Stimulated activated CD8-positive, alpha-beta memory T cell treated with anti-CD3 and anti-CD28 coated beads, Interleukin-15, amount 100 ng/mL, for 4 hours (primary cell): ENCODE measurements around the gene ATP1B2.
"Not testable (repeated sequence)": the region's sequence is repeated elsewhere in the genome, so short reads cannot be mapped to it uniquely, and the experiment has no call there.

Source experiments
- DNase-seq, 2 donors: peaks; one replicate each; pipeline ENCODE4 v3.0.0-alpha.2; 2020; ENCODE audit warnings: low read depth in 2 of 2

The ATP1B2 gene, protein sequence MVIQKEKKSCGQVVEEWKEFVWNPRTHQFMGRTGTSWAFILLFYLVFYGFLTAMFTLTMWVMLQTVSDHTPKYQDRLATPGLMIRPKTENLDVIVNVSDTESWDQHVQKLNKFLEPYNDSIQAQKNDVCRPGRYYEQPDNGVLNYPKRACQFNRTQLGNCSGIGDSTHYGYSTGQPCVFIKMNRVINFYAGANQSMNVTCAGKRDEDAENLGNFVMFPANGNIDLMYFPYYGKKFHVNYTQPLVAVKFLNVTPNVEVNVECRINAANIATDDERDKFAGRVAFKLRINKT

DNA sequence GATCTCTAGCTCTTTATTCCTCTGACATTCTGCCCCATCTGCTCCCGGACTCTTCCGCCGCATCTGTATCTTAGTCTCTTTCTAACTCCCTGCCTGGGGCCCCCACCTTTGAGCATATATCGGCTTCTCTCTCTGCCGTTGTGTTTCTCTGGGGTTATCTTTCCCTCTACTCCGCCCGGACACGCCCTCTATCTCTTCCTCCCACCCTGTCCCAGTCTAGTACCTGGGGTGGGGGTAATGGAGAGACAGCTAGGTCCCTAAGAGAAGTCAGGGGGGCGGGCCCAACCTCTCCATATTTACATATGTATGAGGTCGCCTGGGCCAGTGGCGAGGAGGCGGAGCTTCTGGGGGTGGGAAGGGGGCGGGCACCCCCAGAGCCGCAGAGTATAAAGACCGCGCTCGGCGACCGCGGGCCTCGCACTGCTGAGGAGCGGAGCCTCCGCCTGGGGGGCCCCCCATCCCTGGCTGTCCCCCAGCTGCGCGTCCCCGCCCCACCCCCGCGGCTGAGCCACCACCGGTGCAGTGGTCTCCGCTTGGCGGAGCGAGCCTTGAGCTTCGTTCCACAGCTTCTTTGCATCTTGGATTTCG is at the start of gene ATP1B2:
ATP1B2 (plus strand) TSS at position 418 of the 588 bp plus-strand sequence. CDS start 593 bp downstream, outside the sequence.
- DNase-seq, result peak; percentile 53 to 57

DNA sequence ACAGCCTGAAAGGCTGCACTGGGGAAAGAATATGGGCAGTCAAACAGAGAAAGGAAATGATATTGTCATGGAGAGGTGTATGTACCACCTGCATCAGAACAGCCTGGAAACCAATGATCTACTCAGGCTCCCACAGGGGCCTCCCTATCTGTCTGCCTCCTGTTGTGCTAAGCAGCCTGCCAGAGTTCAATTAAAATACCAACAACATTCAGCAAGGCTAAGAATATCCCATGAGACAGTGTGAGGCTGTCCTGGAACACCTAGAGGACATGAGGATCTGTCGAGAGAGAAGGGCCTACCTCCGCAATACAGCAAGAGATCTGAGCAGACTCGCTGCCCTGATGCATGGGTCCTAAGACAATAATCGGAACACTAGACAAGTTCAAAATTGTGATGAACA is 44.4 kb upstream of the ATP1B2 start:
- DNase-seq, result no peak

DNA sequence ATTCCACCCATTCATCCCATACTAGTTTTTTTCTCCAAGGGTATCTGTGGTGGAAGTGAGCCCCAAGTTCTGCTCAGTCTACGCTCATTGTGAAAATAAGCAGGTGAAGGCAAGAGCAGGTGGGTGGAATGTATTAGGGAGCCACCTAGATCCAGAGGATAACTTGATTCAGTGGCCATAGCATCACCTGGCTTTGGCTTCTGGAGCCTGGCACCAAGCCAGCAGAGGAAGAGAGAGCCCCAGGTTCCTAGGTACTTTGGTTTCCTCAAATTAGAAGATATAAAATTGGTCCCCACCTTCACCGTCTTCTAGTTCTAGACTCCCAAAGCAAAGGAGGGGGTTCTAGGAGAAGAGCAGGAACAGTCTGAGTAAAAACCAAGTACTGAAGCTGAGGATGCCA is 40.1 kb upstream of the ATP1B2 start:
- no peak for DNase-seq

DNA sequence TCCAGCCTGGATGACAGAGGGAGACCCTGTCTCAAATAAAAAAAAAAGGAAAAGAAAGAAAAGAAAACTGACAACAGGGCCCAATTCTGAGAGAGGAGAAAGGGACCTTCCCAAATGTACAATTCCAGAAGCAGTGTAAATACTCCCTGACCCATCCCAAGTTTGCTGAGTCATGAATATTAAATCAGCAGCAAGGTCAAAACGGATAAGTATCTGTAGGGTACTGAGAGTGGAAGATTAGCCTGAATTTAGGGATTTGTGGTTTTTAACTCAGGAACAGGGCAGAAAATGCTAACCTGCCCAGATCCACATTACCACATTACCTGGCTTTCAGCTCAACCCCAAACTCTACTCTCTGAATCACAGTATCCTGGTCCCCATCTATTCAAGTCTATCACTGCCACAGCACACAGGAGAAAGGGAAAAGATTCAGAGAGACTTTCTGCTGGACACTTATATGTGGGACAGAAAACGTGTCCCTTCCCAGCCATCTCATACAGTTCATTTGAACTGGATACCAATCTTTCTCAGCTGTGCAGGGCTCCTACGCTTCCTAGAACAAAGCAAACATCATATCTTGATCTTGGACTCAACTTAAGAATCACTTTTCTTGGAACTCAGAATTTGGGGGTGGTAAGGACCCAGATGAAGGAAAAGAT is 39.0 kb upstream of the ATP1B2 start:
- no peak for DNase-seq

DNA sequence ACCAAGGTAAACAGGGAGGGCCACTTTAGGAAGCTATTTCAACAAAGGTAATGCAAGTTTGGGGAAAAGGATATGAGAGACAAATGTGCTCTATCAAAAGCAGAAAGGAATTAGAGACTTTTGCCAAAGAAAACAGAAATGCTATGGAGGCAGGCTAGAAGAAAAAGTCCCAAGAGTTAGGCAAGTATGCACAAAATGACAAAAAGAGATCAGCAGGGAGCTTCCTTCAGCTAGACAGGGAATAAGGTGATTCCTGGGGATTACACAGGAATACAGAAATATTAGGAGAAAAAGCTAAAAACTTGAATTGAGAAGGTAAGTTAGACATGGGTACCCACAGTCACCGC is 38.5 kb upstream of the ATP1B2 start:
- DNase-seq, result no peak

DNA sequence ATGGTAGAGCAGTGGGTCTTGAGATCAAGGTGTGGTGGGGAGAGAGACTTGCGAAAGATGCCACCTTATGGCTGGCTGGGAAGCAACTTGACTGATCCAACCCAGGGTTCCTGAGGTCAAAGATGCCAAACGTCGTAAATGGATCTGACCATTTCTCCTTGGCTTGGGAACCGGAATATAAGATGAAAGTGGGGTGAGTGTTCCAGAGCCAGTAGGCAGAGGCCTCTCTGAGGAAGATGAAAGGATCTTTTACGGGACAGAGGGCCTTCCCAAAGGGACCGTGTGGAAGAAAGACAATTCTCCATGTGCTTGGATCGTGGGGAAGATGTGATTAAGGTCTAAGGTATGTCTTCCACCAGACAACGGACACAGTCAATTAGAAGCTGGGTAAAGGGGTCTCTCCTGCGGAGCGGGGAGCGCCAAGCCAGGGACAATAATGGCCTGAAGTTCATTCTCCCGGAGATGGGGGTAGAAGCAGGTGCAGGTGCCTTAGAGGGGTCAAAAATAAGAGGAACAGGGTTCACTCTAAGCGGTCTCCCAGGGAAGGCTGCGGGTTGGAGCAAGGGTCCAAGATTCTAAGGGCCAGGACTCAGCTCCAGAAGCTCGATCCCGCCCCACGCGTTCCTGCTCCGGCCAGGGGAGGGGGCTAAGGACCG is 36.8 kb upstream of the ATP1B2 start:
- no peak for DNase-seq

DNA sequence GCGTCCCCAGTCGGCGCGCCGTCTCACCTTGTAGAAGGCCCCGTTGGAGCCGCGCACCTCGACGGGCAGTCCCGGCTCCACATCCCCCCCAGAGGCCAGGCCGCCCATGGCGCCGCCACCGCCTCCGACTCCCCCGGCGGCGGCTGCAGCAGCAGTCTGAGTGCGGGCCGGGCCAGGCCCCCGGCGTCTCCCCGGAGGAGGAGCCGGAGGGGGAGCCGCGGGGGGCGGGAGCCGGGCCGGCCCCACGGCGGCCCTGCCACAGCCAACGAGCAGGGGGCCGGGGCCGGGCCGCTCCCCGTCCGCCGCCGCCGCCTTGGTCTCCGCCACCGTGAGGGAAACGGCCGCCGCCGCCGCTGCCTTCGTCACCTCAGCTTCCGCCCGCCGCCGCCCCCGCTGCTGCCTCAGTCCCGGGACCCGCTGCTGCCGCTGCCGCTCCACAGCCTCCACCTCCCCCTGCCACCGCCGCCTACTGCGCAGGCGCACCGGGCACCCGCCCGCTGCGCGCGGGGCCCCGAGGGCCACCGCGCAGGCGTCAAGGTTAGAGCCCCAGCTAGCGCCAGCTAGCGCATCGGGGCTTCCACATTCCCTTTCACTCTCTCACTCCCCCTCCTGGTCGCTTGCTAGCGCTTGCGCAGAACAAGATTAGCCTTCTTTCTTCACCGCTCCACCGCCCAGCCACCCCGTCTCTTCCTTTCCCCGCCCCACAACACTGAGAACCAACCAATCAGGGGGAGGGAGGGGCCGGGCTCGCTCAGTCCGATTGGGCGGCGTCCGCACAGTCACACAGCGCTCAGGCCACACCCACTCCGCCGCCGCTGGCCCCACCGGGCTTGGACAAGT is 36.1 kb upstream of the ATP1B2 start, which contains the start of gene FXR2:
FXR2 (minus strand) TSS at position 473 of the 840 bp plus-strand sequence; CDS start at position 108, 365 bp downstream.
- DNase-seq, result peak; percentile 96 to 98

DNA sequence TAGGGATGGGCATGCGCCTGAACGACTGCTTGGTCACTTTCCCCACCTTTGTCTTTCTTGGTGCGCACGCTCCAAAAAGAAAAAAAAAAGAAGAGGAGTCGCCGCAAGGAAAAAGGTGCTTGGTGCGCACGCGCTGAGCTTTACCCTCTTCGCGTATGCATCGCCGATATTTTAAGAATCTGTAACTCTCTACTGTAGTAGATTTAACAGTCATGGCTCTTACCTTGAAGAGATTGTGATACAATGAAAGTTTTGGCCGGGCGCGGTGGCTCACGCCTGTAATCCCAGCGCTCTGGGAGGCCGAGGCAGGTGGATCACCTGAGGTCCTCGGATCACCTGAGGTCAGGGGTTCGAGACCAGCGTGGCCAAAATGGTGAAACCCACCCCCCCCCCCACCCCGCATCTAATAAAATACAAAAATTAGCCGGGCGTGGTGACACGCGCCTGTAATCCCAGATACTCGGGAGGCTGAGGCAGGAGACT is 35.4 kb upstream of the ATP1B2 start:
- DNase-seq, result no peak

DNA sequence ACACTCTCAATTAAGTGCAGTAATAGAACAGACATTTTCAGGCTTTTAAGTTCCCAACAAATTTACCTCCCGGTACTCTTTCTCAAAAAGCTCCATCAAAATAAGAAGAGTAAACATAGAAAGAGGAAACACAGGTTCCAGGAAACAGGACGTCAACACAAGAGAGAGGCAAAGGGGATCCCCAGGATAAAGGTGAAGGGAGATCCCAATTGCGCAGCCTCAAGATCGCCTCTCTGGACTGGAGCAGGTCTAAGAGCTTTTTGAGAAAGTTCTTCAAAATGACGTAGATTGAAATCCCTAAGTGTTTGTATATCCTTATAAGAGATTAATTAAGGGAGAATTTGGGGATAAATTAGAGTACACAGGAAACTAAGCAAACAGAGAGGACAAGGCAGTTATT is 32.1 kb upstream of the ATP1B2 start:
- no peak for DNase-seq

DNA sequence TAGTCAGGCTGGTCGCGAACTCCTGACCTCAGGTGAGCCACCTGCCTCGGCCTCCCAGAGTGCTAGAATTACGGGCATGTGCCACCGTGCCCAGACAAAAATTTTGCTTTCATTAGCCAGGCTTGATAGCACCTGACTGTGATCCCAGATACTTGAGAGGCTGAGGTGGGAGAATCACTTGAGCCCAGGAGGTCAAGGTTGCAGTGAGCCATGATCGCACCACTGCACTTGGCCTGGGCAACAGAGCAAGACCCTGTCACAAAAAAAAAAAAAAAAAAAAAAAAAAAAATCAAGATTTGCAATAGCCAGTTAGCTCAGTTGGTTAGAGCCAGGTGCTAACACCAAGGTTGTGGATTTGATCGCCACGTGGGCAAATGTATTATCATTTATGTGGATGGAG is 29.9 kb upstream of the ATP1B2 start:
- DNase-seq, result no peak

DNA sequence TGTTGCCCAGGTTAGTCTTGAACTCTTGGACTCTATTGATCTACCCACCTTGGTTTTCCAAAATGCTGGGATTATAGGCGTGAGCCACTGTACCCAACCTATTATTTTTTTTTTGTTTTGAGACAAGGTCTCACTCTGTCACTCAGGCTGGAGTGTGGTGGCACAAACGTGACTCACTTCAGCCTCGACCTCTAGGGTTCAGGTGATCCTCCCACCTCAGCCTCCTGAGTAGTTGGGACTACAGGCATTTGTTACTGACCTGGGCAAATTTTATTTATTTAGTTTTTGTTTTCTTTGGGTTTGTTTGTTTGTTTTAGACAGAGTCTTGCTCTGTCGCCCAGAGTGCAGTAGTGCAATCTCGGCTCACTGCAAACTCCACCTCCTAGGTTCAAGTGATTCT is 27.1 kb upstream of the ATP1B2 start:
- DNase-seq, result no peak

DNA sequence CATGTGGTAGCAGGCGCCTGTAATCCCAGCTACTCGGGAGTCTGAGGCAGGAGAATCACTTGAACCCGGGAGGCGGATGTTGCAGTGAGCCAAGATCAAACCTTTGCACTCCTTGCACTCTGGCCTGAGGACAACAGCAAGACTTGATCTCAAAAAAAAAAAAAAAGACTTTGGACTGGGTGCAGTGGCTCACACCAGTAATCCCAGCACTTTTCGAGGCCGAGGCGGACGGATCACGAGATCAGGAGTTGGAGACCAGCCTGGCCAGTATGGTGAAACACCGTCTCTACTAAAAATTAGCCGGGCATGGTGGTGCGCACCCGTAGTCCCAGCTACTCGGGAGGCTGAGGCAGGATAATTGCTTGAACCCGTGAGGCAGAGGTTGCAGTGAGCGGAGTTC is 25.0 kb upstream of the ATP1B2 start:
- not testable (repeated sequence) for DNase-seq

DNA sequence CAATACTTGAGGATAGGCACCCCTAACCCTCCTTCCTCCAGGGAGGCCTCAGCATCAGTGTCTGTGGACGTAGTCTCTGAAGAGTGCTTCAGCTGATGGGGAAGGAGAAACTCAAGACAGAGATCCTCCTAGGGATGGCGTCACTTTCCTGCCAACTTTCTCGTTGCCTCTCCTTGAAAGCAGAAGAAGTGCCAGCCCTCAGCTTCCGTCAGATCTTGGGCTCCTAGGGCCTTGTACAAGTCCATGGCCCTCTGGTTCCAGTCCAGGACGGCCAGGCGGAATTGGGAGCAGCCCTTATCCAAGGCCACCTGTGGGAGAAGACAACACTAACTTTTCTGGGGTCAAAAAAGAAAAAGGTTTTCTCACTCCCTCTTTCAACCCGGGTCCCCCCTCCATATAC is 24.4 kb upstream of the ATP1B2 start:
- DNase-seq, result no peak

DNA sequence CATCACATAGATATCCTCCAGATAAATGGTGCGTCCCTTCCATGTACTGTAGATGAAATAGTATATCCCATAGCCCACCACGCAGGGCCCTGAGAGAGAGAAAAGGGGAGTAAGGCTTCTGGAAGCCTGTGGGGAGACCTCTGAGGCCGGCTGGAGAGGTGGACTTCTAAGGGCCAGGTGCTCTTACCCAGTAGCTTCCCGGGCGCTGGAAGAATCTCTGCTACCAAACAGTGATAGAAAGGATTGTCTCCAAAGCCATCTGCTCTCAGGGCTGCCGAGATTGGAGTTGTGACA is 23.8 kb upstream of the ATP1B2 start:
- DNase-seq, result no peak

DNA sequence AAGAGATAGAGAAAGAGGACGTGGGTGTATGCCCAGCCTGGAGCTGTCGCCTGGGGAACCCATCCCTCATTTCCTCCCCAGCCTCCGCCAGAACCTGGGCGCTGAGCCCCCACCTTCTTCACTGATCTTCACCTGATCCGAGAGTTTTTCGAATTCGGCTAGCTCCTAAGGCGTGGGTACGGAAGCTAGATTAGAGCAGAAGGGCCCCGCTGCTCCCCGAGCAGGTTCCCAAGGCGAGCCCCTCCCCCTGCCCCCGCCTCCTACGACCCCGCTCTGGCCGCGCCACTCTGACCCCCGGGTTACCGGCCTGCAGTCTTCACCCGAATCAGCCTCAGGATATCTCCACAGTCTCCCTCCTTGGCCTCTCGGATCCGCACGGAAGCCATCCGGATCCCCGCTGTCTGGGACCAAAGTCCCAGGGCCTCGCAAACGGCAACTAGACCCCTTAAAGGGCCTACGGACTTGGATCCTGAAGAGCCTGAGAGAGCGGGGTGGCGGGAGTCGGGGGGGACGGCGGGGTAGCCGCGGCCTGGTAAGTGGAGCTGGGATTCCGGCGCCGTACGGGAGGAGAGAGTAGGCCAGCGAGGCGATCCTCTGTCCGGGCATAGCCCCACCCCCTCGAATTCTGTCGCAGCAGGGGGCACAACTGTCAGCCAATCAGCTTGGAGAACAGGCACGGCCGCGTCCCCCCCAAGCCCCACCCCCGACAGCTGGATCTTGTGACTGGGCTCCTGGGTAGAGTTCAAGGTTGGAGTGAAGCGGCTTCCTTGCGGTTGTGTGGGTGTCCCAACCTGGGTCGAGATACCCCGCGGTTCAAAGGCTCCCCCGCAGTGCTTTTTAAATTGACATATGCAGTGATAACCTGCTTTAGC is 23.2 kb upstream of the ATP1B2 start, which contains the start of gene SAT2:
SAT2 (minus strand) TSS at position 572 of the 872 bp plus-strand sequence; CDS start at position 386, 186 bp downstream.
- DNase-seq, result peak; percentile 77 to 80

DNA sequence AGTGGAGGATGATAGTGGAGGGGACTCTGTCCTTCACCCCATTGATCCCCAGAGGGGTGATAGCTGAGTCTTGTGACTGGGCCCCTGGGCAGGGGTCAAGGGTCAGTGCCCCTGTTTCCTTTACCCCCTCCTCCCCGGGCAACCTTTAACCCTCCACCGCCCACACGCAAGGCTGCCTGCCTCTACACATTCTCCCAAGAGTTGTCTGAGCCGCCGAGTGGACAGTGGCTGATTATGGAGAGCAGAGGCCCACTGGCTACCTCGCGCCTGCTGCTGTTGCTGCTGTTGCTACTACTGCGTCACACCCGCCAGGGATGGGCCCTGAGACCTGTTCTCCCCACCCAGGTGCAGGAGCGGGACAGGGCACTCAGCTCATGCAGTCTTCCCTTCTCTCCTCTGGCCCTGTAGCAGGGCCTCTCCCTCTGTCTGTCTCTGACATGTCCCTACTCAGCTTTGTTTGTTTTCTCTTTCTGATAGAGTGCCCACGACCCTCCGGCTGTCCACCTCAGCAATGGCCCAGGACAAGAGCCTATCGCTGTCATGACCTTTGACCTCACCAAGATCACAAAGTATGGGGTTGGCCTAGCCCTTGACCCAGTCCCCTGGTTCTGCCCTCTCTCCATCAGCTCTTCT is 20.7 kb upstream of the ATP1B2 start, which contains the start of gene SHBG:
SHBG (plus strand) TSS at position 197 of the 633 bp plus-strand sequence; CDS start at position 235, 38 bp downstream.
- DNase-seq, result no peak

DNA sequence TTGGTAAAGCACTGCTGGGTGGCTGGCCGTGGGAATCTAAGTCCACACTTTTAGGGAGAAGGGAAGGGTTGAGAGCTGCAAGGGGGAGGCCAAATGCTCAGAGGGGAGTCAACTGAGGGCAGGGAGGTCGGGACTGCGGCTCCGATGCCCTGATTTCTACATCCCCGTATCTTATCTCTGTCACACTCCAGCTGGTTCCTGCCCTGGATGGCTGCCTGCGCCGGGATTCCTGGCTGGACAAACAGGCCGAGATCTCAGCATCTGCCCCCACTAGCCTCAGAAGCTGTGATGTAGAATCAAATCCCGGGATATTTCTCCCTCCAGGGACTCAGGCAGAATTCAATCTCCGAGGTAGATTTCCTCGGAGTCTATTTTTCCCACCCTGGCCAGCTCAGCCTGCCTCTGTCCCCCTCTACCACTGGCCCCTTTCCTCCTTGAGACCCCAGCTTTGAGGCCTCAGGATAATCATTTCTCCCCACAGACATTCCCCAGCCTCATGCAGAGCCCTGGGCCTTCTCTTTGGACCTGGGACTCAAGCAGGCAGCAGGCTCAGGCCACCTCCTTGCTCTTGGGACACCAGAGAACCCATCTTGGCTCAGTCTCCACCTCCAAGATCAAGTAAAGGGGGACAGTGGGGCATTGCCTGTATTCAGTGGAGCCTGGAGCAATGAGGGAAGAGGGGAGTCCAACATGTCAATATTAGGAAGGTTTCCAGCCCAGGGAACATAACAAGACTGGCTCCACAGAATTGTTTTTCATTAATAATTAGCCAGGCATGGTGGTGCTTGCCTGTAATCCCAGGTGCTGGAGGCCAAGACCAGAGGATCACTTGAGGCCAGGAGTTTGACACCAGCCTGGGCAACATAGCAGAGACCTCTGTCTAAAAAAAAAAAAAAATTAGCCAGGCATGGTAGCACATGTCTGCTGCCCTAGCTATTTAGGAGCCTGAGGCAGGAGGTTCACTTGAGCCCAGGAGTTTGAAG is 19.0 kb upstream of the ATP1B2 start:
- DNase-seq, result no peak

DNA sequence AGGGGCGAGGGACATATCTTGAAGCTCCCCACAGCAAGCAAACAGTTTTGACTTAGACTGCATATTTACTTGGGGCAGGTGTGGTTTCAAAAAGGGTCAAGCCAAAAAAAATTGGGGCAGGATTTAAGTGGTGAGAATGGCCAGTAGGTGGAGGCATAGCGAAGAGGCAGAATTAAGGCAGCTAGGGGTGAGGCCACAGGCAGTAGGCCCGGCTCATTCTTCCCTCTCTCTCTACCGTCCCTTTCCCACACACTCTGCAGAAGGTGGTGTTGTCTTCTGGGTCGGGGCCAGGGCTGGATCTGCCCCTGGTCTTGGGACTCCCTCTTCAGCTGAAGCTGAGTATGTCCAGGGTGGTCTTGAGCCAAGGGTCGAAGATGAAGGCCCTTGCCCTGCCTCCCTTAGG is 18.2 kb upstream of the ATP1B2 start:
- no peak for DNase-seq

DNA sequence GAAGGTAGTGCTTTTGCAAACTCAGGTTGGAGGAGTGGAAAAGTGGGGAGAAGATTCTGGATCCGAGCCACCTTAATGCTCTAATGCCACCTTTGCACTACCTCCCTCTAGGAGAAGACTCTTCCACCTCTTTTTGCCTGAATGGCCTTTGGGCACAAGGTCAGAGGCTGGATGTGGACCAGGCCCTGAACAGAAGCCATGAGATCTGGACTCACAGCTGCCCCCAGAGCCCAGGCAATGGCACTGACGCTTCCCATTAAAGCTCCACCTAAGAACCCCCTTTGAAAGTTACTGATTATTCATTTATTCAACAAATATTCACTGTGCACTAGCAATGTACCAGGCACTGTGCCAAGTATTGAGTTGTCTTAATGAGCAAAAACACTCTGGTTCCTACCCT is 17.6 kb upstream of the ATP1B2 start:
- no peak for DNase-seq
